Peyer's patch (tissue), 4 donors: Measurements from ENCODE around the gene CDH23.

Experiments used
- POLR2A ChIP-seq, 2 donors: fragments of 450-650 bp; IDR thresholded peaks; one replicate each; pipeline ENCODE4 v1.5.1; 2017; ENCODE audit warnings: antibody characterized with exemption in 2 of 2, mild to moderate bottlenecking in 2 of 2, moderate library complexity in 2 of 2
- TF ChIP-seq, protein P1 (sequence below), 6 experiments: fragments of 450-650 bp in 4 of 6; fragments of 200-600 bp in 2 of 6; sonication (generic) in 1 of 6; IDR thresholded peaks; one replicate each; pipeline ENCODE4 v1.5.1; 2017 to 2019; ENCODE audit warnings: antibody characterized with exemption in 6 of 6, mild to moderate bottlenecking in 3 of 6, moderate library complexity in 1 of 6

DNA sequence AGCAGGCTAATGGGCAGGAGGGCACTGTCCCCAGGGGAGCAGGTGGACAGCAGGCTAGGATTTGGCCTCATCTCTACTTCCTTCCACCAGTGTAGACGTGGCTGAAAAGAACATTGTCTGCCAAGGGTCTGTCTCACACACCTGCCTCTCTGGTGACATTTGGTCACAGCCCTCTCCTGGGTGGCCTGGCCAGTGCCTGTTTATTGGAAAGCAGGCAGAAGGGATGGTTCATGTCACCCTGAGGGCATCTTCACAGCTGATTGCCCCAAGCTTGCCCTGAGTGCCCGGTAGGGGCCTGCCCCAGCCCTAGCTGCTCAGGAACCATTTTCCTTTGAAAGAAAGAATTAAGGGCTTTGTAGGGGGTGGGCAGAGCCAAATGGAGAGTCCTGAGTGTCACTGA, 184.2 kb downstream of the CDH23 start:
- TF ChIP-seq POLR2A (IDR thresholded peaks at IDR 0.05) = no peak
- TF ChIP-seq, protein P1, sequence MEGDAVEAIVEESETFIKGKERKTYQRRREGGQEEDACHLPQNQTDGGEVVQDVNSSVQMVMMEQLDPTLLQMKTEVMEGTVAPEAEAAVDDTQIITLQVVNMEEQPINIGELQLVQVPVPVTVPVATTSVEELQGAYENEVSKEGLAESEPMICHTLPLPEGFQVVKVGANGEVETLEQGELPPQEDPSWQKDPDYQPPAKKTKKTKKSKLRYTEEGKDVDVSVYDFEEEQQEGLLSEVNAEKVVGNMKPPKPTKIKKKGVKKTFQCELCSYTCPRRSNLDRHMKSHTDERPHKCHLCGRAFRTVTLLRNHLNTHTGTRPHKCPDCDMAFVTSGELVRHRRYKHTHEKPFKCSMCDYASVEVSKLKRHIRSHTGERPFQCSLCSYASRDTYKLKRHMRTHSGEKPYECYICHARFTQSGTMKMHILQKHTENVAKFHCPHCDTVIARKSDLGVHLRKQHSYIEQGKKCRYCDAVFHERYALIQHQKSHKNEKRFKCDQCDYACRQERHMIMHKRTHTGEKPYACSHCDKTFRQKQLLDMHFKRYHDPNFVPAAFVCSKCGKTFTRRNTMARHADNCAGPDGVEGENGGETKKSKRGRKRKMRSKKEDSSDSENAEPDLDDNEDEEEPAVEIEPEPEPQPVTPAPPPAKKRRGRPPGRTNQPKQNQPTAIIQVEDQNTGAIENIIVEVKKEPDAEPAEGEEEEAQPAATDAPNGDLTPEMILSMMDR (IDR thresholded peaks at IDR 0.05) = no peak
